HG02623 (cell line): Measurements from ENCODE around the gene IFFO2.

ENCODE experiments used
- ATAC-seq: cut with Tn5 transposase; IDR thresholded peaks from one replicate; pipeline ENCODE4 v1.9.1; 2021; ENCODE audit warnings: moderate library complexity; ENCODE audit not compliant: unreplicated experiment

The IFFO2 gene

GRCh38 chr1:18951818-18952391 lies 4.6 kb downstream of the IFFO2 start:
- peak; percentile 33 for ATAC-seq

DNA sequence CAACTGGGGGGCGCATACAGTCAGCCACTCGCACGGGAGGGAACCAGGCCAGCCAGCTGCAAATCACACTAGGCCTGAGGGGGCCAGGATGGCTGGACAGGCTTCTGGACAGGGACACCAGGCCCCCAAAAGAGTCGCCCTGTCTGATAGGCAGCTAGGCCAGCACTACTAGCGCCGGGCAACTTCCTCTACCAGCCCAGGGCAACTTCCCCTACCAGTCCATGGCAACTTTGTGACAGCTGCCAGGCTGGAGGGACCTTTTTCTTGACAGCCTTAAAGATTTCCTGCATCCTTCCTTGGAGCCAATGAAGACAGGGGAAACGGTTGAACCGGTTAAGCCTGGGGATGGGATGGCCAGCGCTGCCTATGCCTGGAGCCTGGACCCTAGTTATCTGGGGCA lies 5.1 kb downstream of the IFFO2 start:
- no peak for ATAC-seq

GRCh38 chr1:18950401-18951026 lies 6.0 kb downstream of the IFFO2 start:
- no peak for ATAC-seq

DNA sequence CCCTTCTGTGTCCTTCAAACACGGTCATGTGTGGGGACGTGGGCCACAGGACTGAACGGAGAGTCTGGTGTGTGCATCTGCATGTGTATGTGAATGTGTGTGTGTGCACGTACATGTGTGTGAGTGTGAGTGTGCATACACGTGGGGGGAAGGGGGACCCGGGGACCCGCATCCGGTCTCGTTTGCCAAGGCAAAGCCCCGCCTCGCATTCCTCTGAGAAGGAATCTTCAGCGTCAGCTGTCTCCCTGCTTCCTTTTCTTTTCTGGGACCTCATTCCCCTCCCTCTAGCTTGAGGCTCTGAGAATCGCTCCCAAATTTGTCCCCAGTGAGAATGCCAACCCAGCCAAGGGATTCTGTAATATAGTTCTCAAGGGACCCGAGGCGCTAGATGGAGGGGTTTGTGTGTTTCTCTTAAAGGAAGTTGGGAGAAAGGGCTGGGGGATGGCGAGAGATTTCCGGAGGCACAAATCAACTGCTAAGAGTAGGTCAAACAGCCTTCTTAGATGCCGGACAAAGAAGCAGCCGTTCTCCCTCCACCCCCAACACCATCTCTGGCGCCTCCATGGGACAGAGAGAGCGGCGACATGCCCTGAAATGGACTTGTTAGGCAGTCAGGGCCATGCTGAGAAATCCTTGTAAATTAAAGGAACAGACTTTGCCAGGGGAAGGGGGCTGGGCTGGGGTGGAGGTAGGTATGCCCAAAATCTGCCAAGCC lies 6.6 kb downstream of the IFFO2 start:
- ATAC-seq = no peak

DNA sequence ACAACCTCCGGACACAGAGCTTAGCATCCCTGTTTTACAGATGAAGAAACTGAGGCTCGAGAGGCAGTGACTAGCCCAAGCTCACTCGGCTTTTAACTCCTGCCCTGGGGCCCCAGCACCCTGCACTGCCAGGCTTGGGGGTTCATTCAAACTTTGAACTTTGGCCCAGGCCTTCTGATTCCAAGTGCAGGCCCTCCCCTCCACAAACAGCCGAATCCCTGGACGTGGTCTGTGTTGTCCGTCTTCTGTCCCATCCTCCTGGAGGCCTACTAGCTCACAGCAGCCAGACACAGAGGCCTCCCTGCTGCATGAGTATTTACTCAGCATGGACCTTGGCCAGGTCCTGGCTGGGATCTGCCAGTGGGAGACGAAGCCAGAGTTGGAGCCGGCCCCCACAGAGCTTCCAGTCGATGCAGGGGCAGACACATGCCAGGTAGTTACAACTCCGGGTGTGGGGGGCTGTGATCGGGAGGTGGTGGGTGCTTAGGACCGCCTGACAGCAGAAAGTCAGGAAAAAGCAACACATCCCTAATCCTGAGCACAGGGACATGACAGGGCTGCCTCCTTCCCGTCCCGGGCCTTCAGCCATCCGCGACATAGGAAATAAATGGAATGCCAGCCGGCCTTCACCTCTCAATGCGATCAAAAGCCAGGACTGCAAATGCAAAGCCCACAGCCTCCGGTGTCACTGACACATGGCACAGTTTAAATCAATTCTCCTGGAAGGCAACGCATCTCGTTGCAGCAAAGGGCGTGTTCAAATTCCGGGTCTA lies 7.4 kb downstream of the IFFO2 start:
- no peak for ATAC-seq

GRCh38 chr1:18948048-18948912 lies 8.2 kb downstream of the IFFO2 start:
- ATAC-seq = no peak

DNA sequence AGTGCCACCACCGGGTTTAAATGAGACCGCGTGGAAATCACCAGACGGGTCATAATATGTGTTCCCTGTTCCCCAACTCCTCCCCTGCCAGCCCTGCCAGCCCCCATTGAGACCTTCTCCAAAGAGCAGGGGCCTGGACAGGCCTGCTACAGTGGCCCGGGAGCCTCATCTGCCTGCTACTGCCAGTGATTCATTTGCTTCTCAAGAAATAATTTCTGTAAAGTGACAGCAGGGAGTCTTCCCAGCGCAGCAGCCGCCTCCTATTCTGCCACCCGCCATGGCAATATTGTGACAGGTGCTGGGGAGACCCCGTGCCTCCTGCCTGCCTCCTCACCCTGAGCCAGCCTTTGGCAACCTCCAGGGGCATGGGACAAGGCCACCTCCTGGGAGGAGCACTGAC lies 8.9 kb downstream of the IFFO2 start:
- no peak for ATAC-seq

- no peak for ATAC-seq
These were observed 9.7 kb downstream of the IFFO2 start for GRCh38 chr1:18946550-18947381.

- no peak for ATAC-seq
These were observed 11.1 kb downstream of the IFFO2 start for GRCh38 chr1:18945401-18945849.

GRCh38 chr1:18944810-18945209 lies 11.7 kb downstream of the IFFO2 start:
- ATAC-seq = no peak

DNA sequence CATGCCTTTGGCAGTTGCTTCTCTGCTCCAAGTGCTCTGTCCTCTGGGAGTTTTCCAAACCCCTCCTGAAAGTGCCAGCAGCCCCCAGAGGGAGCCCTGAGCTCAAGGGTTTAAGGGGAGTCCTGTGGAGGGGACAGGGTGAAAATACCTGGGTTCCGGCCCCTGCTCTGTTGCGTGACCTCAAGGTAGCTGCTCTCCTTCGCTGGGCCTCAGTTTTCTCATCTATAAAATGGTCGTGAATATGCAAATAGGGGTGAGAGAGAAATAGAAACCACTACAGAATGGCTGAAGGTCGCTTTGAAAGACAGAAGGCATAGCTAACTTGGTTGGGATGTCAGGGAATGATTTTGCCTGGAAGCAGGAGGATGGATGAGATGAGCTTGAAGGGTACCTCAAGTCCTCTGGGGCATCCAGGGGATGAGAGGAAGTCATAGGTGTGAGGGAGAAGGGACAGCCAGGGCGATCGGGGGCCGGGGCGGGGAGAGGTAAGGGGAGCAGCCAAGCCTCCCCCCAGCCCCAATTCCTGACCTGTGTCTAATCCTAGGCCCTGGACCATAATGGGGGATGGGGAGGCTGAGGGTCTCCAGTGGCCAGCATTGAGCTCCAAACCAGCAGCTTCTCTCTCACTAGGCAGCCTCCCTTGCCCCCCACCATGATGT lies 12.4 kb downstream of the IFFO2 start:
- no peak for ATAC-seq

DNA sequence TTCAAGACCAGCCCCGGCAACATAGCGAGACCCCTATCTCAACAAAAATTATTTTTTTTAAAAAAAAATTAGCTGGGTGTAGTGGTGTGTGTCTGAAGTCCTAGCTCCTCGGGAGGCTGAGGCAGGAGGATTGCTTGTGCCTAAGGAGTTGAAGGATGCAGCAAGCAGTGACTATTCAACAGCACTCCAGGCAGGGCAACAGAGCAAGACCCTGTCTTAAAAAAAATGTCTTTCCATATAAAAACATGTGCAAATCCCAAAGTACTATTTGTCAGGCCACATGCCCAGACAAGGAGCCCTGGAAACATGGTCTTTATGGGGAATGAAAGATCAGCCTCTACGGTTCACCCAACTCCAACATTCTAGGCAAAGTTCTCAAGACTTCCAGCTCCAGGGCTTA lies 13.3 kb downstream of the IFFO2 start:
- no peak for ATAC-seq

DNA sequence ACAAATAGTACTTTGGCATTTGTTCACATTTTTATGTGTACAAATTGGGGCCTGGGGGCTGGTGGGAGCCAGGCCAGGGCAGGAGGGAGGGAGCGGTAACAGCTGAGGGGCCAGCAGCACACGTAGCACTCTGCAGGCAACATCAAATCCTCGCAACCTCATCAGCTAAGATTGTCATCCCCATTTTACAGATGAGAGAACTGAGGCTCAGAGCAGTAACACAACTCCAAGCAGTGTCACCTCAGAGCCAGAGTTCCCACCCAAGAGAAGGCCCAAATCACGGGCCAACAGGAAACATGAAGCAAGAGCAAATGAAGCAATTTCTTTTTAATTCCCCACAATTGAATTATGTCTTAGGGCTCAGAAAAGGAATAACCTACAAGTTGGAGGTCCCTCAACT lies 14.1 kb downstream of the IFFO2 start:
- ATAC-seq = no peak

GRCh38 chr1:18941221-18942141 lies 15.0 kb downstream of the IFFO2 start:
- no peak for ATAC-seq

DNA sequence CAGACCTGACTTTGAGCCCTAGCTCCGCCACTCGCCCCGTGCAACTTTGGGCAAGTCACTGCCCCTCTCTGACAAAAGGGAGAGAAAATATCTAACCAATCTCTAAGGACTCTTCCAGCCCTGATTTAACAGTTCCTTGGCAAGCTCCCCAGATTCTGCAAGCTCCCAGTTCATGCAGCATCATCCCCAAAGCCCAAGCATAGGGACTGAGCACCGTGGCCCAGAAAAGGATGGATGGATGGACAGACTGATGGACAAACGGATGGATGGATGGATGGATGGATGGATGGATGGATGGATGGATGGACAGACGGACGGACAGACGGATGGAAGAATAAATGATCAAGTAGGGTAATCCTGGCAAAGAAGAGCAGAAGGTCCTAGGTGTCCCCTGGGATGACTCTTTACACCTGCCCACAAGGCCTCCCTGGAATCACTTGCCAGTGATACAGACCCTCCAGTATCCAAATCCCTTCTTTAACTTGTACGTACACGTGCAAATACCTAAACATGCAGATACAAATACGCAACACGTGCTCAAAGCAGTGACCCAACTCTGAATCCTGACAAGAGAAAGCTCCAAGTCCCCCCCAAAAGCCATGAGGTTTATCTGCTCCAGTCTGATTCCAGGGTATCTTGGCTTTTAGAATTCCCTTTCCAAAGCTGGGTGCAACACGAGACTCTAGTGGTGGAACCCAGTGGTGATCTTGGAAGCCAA lies 16.0 kb downstream of the IFFO2 start:
- ATAC-seq = no peak

GRCh38 chr1:18939398-18940302 lies 16.8 kb downstream of the IFFO2 start:
- ATAC-seq = no peak

GRCh38 chr1:18938707-18939070 lies 17.8 kb downstream of the IFFO2 start:
- no peak for ATAC-seq
